ENCODE measurements around the gene DENND4A.

DNA sequence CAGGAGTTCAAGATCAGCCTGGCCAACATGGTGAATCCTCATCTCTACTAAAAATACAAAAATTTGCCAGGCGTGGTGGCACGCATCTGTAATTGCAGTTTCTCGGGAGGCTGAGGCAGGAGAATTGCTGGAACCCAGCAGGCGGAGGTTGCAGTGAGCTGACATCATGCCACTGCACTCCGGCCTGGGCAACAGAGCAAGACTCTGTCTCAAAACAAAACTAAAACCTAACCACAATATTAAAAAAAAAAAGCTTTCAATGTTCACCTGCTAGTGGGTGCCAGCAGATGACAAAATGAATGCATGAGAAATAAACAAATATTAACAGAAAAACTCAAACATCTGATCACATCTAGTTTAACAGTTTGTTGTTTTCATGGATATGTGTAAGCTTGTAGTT, 161.3 kb downstream of the DENND4A start:
- TF ChIP-seq, protein P1, sequence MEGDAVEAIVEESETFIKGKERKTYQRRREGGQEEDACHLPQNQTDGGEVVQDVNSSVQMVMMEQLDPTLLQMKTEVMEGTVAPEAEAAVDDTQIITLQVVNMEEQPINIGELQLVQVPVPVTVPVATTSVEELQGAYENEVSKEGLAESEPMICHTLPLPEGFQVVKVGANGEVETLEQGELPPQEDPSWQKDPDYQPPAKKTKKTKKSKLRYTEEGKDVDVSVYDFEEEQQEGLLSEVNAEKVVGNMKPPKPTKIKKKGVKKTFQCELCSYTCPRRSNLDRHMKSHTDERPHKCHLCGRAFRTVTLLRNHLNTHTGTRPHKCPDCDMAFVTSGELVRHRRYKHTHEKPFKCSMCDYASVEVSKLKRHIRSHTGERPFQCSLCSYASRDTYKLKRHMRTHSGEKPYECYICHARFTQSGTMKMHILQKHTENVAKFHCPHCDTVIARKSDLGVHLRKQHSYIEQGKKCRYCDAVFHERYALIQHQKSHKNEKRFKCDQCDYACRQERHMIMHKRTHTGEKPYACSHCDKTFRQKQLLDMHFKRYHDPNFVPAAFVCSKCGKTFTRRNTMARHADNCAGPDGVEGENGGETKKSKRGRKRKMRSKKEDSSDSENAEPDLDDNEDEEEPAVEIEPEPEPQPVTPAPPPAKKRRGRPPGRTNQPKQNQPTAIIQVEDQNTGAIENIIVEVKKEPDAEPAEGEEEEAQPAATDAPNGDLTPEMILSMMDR (IDR thresholded peaks at IDR 0.05 in 4 of 5, conservative IDR thresholded peaks at IDR 0.05 in 1 of 5): no peak
- no peak for TF ChIP-seq POLR2A (IDR thresholded peaks at IDR 0.05)
